GM13977 (cell line): ENCODE data around the gene TRMT1.
A peak's percentile ranks its signal among the peaks of the same experiment; 100 is the strongest.

Experiments
- DNase-seq: peaks from one replicate; pipeline ENCODE4 v3.0.0; 2012; ENCODE audit warnings: low spot score
- CTCF ChIP-seq: IDR thresholded peaks from 2 replicates; pipeline ENCODE4 v1.5.1; 2012; ENCODE audit warnings: mild to moderate bottlenecking, control low read depth; ENCODE audit not compliant: insufficient read depth; ENCODE audit errors: extremely low read depth, missing control alignments
- in situ Hi-C: fragments of 300-500 bp; cut with MboI; formaldehyde crosslinking; loops from one replicate; pipeline ENCODE4 v1.12.0; 2022; ENCODE audit warnings: low sequenced_read_pairs, low pct_unique_long_range_greater_than_20kb, mixed read lengths, inconsistent platforms; ENCODE audit not compliant: unreplicated experiment

Gene TRMT1

GRCh38 chr19:13104360-13104847, 12.1 kb downstream of the TRMT1 start:
- peak; percentile 88 for DNase-seq
- in situ Hi-C loops = no loop called here
- peak; percentile 92 for TF ChIP-seq CTCF

GRCh38 chr19:13103581-13104359, 12.8 kb downstream of the TRMT1 start:
- DNase-seq = no peak
- TF ChIP-seq CTCF = no peak
- in situ Hi-C loops = no loop called here

GRCh38 chr19:13102666-13103580, 13.6 kb downstream of the TRMT1 start, which contains the start of gene LYL1:
Gene LYL1, minus strand, starts transcription at chr19:13102858. Its CDS starts 1,687 bp downstream, at chr19:13101171.
- no peak for TF ChIP-seq CTCF
- in situ Hi-C loops = no loop called here
- DNase-seq = peak; percentile 83

GRCh38 chr19:13102416-13102665, 14.2 kb downstream of the TRMT1 start:
- DNase-seq = no peak
- TF ChIP-seq CTCF = no peak
- in situ Hi-C loops = no loop called here

GRCh38 chr19:13101590-13102415, 14.7 kb downstream of the TRMT1 start:
- no peak for TF ChIP-seq CTCF
- in situ Hi-C loops = no loop called here
- no peak for DNase-seq
